ENCODE measurements around the gene OST4. TPM values are rescaled to one million over a fixed set of nuclear protein-coding genes. Genes with fewer than 3 reads are reported as not detected.

OST4 gene
- total RNA-seq, 1 experiment from 2014 or later = 255 TPM

GRCh38 chr2:27054721-27055120 is 16.7 kb downstream of the OST4 start:
- no peak for DNase-seq (ENCODE audit: extremely low read depth, low read depth)

DNA sequence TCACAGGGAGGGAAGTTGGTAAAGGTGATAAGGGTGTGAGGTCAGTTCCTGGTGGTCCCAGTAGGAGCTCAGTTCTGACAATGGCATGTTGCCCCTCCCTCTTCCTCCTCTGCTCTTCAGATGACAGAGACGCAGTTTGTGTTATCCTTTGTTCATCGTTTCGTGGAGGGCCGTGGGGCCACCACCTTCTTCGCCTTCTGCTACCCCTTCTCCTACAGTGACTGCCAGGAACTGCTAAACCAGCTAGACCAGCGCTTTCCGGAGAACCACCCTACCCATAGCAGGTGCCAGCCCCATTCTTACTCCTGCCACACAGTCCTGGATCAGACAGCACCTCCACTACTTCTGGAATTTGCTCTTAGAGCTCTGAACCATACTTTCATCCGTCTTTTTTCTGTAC is 17.7 kb downstream of the OST4 start:
- no peak for DNase-seq (ENCODE audit: extremely low read depth, low read depth)

DNA sequence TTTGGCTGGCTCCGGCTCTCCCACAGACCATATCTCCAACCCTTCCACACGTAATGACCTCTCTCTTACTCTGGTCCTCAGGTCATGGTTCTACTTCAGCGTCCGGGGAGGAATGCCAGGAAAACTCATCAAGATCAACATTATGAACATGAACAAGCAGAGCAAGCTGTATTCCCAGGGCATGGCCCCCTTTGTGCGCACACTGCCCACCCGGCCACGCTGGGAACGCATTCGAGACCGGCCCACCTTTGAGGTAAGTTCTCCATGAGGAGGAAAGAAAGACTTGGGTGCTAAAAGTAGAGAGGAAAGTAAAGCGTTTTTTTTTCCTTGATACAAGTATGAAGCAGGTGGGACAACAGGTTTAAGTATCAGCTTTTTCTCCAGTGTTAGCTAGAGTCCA is 18.1 kb downstream of the OST4 start:
- DNase-seq (ENCODE audit: extremely low read depth, low read depth) = no peak

DNA sequence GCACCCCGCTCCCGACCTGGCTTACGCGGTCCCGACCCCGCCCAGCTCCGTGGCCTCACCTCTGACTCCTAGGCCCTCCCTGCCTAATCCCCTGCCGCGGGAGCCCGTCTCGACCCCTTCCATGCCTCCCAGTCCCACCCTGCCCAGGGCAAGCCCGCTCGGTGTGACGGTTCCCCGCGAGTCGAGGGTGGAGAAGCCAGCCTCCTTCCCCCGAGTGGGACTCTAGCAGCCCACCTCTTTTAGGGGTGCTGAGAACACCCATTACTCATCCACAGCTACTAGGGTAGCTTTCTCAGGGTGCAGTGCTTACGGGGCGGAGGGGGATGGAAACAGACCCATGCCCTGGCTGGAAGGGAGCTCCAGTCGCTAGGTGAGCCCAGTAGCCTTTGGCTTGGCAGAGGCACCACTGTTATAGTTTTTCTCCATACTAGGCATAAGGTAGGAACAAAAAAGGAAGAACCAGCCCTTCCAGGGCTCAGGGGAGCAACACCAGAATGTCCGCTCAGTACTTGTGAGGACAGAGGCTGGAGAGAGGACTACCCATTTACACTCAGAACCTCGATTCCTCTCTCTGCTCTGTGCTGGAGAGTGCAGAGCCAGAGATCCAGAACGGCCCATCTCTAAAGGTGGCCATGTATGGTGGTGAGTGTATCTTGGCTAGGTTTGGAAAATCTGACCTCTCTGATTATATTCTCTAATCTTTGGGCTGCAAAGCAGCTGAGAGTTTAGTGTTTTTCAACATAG is 19.4 kb downstream of the OST4 start:
- no peak for DNase-seq (ENCODE audit: extremely low read depth, low read depth)

GRCh38 chr2:27050996-27051901 is 20.2 kb downstream of the OST4 start, which contains the start of gene AGBL5:
AGBL5 (plus strand) TSS chr2:27051668; CDS start chr2:27052959, 1,291 bp downstream.
- DNase-seq (ENCODE audit: extremely low read depth, low read depth) = peak; percentile 95

DNA sequence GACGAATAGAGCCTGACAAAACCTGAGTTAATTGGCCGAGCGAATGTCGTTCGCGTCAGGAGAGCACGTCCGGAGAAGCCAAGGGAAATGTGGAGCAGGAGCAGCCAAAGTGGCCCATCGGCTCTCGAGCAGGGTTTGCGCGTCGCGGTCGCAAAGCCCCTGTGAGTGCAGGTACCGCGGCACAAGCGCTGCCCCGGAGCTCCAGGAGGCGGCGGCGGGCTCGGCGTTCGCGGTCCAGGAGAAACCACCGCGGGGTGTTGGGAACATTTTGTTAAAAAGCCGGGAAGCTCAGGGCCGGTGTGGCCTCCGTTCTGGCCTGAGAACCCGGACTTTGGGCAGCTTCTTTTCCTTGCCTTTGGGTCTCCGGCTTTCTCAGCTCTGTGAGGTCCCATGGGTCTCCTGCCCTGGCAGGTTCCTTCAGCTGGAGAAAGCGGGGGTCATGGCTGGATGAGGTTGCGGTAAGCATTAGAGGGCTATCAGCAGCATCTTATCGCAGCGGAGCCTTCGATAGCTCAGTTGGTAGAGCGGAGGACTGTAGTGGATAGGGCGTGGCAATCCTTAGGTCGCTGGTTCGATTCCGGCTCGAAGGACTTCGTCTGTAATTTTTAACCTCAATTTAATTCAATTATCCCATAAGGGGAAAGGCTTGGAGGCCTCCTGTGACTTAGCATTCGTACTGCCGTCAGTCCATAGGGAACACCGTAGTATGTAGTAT is 21.0 kb downstream of the OST4 start:
- peak; percentile 94 for DNase-seq (ENCODE audit: extremely low read depth, low read depth)

GRCh38 chr2:27049422-27050280 is 21.8 kb downstream of the OST4 start:
- no peak for DNase-seq (ENCODE audit: extremely low read depth, low read depth)

GRCh38 chr2:27042985-27043634 is 28.3 kb downstream of the OST4 start:
- DNase-seq (ENCODE audit: extremely low read depth, low read depth) = no peak

DNA sequence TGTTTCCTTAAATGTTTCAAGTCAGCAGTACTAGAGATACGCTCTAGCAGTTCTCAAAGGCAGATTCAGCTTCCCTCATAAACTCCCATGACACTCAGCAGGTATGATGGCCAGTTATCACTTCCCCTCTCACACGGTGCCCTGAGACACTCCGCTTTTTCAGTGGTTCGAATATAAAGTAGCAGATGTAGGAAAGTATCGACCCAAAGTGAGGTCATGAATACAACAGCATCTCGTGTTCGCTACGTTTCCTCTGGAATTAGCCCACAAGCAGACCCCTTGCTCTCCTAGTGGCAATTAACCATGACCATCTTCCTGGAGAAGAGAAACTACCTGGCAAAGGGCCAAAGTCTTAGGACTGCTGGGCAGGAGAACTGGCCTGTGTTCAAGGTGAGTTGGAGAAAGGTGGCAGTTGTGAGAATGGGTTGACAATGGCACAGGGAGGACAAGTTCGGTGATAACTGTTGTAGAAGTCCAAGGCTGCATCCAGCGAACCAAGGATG is 29.2 kb downstream of the OST4 start:
- no peak for DNase-seq (ENCODE audit: extremely low read depth, low read depth)

- DNase-seq (ENCODE audit: extremely low read depth, low read depth) = no peak
These were observed 29.7 kb downstream of the OST4 start for GRCh38 chr2:27041752-27042151.

DNA sequence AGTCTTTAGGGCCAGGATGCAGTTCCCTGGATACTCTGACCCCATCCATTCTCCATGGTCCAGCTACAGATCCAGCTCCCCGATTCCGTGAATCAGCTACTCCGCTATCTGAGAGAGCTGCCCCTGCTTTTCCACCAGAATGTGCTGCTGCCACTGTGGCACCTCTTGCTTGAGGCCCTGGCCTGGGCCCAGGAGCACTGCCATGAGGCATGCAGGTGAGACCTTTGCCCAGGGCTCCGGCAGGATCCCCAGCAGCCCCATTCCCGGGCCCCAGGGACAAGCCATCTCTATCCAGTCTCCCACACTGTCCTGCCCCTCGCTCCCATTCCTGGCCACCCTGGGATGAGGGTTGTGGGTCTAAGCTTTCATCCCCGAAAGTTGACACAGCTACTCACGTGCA is 31.2 kb downstream of the OST4 start:
- DNase-seq (ENCODE audit: extremely low read depth, low read depth) = no peak

DNA sequence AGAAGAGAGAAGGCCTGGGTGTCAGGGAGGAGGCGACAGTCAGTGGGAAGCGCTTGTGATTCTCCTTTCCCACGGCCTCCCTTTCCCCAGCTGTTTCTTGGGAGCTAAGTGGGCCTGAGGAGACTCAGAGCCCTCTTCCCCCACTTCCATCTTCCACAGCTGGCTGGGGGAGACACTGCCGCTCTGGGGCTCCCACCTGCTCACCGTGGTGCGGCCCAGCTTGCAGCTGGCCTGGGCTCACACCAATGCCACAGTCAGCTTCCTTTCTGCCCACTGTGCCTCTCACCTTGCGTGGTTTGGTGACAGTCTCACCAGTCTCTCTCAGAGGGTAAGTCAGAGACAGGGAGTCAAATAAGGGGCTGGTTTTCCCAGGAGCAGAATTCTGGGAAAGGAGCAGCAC is 31.6 kb downstream of the OST4 start:
- DNase-seq (ENCODE audit: extremely low read depth, low read depth) = no peak

- DNase-seq (ENCODE audit: extremely low read depth, low read depth) = no peak
These were observed 32.0 kb downstream of the OST4 start for GRCh38 chr2:27039426-27039825.

GRCh38 chr2:27038631-27039339 is 32.7 kb downstream of the OST4 start:
- DNase-seq (ENCODE audit: extremely low read depth, low read depth) = no peak

DNA sequence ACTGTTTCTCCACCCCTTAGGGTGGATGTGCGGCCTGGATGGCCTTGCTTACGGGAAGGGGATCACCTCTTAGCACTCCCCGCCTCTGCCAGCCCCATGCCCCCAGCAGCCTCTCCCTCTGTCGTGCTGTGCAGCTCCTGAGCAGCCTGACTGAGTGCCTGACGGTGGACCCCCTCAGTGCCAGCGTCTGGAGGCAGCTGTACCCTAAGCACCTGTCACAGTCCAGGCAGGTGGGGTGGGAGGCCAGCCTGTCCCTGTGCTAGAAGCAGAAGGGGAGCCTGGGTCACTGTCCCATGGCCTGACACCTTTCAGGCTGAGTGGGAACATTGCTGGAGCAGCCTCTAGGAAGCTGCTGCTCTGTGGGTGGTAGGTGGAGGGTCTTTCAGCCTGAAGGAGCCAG is 33.4 kb downstream of the OST4 start:
- no peak for DNase-seq (ENCODE audit: extremely low read depth, low read depth)

GRCh38 chr2:27033253-27033852 is 38.1 kb downstream of the OST4 start:
- no peak for DNase-seq (ENCODE audit: extremely low read depth, low read depth)

DNA sequence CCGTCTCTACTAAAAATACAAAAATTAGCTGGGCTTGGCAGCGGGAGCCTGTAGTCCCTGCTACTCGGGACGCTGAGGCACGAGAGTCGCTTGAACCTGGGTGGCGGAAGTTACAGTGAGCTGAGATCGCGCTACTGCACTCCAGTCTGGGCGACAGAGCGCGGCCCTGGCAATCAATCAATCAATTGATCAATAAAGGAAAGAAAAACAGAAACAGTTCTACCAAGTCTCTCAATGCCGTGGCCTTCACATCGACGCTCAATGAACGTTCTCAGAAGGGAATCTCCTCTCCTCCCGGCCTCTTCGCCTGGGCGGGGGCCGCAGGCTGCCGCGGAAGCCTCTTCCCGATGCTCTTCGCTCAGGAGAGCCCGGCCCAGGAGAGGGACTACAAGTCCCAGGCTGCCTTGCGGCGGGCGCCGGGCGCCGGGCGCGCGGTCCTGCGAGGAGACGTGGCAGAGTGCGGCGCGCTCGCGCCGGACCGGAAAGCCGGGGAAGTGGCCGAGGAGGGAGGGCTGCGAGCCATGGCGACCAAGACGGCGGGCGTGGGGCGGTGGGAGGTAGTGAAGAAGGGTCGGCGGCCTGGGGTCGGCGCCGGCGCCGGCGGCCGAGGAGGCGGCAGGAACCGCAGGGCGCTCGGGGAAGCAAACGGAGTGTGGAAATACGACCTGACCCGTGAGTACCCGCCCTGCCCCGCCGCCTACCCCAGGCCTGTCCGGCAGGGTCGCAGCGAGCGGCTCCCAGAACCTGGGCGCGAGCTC is 38.8 kb downstream of the OST4 start, which contains the start of gene TMEM214:
TMEM214 (plus strand) TSS at position 471 of the 758 bp plus-strand sequence; CDS start at position 522, 51 bp downstream.
- DNase-seq (ENCODE audit: extremely low read depth, low read depth) = peak; percentile 81

GRCh38 chr2:27029051-27029450 is 42.4 kb downstream of the OST4 start:
- DNase-seq (ENCODE audit: extremely low read depth, low read depth) = no peak
